HL-60/S4 treated with phorbol 12-myristate 13-acetate at 8.2 ng/mL for 4 days and 3 days (cell line): ENCODE data around the gene SYNJ1.
"Not testable (repeated sequence)": the region's sequence is repeated elsewhere in the genome, so short reads cannot be mapped to it uniquely, and the experiment has no call there.

ENCODE experiments used
- in situ Hi-C: fragments of 300-500 bp; cut with MboI; formaldehyde crosslinking; loops from 2 replicates; pipeline ENCODE4 v1.15.0; 2022; ENCODE audit warnings: low sequenced_read_pairs

SYNJ1 gene

DNA sequence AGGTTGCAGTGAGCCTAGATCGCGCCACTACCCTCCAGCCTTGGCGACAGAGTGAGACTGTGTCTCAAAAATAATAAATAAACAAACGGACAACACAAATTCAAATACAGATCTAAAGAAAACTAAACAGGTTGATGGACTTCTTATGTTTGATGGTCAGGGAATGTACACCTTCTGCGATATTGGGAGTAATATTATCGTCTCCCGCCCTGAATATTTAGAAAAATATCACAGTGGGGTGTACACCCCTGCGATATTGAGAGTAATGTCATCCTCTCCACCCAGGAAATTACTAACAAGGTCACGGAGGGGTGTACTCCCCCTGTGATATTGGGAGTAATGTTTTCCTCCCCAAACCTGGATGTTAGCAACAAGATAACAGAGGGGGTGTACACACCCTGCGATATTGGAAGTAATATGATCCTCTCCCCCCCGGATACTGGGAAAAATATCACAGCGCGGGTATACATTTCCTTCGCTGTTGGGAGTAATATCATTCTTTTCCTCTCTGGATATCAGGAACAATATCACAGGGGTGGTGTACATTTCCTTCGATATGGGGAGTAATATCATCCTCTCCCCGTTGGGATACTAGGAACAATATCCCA is 114.3 kb downstream of the SYNJ1 start:
- in situ Hi-C loops: no loop called here

DNA sequence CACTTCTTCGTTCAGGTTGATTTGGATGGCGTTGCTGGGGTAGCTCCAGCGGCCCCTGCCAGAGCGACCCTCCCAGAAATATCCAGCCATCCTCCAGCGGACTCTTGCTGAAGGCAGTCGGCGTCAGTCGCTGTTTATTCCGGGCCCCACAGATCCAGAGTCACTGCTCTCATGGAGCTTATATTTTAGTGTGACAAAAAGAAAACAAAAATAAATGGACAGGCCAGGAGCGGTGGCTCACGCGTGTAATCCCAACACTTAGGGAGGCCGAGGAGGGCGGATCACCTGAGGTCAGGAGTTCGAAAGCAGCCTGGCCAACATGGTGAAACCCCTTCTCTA is 114.8 kb downstream of the SYNJ1 start:
- in situ Hi-C loops: no loop called here

DNA sequence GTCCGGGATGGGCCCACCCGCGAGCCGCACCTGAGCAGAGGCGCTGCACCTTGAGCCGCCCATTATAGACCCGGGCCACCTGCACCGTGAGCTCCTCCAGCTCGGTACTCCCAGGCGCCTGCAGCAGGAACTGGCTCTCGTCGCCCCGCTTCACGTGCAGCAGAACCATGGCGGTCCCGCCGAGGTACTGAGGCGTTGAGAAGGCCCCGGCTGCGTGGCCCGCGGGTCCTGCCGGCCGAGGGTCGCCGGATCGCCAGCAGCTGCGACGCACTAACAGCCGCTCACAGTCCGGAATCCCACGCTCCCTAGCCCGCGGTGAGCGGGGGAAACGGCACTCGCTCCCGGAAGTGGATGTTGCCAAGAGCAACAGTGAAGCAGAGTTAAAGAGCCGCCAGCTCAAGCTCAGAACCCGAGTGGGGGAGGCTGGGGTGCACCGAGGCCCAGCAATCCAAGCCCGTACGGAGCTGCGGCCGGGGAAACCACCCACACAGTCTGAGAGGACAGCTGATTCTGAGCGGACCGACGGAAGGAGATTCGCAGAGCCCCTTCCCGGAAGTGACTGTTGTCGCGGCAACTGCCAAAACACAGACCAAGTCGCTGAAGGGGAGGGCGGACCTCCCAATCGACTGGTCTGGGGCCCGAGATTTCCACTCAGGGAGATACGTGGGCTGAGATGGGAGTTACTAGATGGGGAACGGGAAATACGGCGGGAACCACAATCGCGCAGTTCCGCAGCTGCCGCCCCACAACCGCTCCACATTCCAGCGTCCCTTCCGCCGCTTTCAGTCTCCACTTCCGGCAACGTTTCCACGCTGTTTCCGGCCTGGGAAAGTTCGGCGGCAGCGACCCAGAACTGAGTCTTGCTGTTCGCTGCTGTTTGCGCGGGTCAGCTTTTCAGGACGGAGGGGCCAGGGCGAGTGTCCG is 115.5 kb downstream of the SYNJ1 start, which contains the start of gene CFAP298:
TSS of gene CFAP298 (minus strand) at position 303 of the 924 bp plus-strand sequence. CDS start at position 169, 134 bp downstream.
- in situ Hi-C loops: no loop called here

DNA sequence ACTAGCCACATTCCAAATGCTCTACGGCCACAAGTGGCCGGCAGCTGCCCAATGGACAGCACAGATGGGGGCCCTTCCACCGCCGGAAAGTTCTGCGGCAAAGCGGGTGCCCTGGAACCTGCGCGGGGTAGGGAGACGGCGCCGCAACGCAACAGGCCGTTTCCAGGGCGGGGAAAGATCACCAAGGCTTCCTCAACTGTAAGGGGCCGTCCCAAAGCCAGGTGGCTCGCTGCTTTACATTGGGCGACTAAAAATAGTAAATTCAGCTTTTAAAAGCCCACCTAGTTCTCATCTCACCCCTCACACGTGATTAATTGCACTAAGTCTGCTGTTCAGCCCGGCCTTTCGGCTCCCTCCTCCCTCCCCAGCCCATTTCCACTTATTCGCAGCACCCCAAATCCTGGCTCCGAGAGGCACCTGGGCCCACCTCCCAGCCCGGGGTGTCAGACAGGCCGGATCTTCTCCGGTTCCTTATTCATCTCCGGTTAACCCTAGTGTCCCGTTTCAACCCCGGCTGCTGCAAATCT is 116.3 kb downstream of the SYNJ1 start:
- in situ Hi-C loops: no loop called here

DNA sequence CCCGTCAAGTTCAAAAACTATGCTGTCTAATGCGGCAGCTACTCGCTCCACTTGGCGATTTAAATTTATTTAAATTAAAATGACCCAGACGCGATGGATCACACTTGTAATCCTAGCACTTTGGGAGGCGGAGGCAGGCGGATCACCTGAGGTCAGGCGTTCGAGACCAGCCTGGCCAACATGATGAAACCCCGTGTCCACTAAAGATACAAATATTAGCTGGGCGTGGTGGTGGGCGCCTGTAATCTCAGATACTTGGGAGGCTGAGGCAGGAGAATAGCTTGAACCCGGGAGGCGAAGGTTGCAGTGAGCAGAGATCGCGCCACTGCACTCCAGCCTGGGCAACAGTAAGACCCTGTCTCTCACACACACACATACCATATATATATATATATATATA is 116.9 kb downstream of the SYNJ1 start:
- in situ Hi-C loops: not testable (repeated sequence)

DNA sequence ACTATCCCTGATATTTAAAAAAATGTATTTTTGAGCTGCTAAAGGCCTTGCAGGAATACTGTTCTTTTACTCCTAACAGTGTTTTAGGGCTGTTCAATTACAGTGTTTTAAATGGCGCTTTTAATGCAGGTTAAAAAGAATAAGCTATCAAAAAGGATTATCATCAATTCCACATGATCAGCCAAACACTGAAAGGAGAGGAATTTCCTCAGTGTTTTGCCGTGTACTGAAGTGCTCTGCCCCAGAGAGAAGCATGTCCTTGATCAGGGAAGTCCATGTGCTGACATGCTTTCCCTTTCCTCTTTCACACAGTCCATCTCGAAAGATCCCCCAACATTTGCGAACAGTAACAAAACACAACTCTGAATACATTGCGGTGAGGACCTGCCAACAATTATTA is 119.0 kb downstream of the SYNJ1 start:
- in situ Hi-C loops: no loop called here

DNA sequence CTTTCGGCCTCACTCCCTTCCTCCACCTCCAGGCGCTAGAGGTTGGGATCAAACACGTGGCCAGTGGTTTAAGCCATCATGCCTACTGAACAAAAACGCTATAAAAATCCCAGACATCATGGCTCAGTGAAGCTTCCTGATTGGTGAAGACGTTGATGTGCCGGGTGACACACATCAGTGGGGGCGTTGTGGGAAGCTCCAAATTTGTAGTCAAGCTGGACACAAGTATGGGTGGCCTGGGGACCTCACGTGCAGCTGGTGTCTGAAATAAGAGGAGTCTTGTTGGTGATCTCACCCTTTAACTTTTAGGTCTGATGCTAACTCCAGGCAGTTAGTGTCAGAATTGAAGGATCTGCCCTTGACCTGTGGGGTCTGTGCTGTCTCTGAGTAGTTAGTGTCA is 122.3 kb downstream of the SYNJ1 start:
- in situ Hi-C loops: no loop called here

DNA sequence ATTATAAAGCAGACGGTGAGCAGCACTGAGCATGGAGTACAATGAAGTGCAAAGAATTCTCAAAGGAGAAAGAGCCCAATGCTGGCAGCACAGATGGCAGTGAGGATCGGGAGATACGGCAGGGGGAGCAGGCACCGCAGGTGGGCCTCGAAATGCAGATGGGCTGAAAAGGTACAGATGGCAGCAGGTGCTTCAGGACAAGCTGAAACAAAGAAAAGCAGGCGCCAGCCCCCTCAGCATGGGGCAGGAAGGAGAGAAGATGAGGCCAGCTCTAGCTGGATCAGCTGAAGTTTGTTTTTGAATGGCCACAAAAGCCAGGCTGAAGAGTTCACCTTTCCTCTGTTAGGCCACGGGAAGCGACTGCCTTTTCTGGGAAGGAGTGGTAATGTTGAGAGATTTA is 123.3 kb downstream of the SYNJ1 start:
- in situ Hi-C loops: no loop called here

DNA sequence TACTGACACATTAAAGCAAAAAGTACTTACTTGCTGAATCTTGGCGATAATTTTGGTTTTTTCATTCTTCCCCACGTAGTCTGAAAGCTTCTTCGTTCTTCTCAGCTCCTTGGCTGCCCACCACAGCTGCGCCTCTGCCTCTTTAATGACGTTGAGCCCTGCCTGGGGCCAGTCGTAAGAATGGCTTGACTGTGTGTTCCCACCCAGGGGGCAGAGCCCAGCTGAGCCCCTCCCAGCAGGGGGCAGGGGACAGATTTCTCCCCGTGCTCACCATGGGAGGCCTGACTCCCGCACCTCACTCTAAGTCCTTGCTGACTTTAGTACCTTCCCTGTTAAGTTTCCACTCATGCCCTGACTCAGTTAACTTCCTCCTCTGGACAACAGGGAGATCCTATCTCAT is 124.7 kb downstream of the SYNJ1 start:
- in situ Hi-C loops: no loop called here

DNA sequence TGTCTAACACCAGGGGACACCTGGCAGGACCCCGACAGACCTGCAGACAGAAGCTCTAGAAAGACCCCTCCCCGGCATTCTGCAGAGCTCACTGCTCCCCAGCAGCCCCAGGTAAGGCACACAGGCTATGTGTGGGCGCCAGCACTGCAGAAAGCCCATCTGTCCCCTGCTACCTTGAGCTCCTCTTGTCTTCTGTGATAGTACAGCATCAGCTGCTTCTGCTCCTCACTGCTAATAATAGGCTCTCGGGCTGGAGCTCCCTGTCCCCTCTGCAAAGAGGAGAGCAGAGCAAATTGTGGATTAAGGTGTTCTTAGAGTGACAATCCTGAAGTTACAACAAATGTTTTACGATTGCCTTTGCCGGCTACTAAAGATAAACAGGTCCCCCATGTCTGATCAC is 125.7 kb downstream of the SYNJ1 start:
- in situ Hi-C loops: no loop called here

DNA sequence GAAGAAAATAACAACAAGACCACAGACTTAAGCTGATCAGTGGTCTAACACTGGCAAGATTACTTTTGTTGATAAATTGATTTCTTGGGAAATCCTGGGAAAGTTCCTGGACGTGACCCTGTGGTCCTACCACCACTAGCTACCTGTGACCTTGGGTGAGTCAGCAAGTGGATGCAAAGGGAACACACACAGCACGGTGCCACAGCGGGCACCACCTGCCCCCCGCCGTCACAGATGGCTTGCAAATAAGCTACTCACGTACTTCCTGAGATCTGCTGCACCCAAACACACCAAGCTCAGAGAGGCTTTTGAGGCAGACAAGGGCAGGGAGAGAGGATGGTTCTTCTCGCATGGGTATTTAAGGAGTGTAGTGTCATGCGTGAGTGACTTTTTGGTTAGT is 128.3 kb downstream of the SYNJ1 start:
- in situ Hi-C loops: loop anchor here (25.0 kb wide), 1 partner anchor 187 kb away; the partner anchor contains the start of gene EVA1C

DNA sequence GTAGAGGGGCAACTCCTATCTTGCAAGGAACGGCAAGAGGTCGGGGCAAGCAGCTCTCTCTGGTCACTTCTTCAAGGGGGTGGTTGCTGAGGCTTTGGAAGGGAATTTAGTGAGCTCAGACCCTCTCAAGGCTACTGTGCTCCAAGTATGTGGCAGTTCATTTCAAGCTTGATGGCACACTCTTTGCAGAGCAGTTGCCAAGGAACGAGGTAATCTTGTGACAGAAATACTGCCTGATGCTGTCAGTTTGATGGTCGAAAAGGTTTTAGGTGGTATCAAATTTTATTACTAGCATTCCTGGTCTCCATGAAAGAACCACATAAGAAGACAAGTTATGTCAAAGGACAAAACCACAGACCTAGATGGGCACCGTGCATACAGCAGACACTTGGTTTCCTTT is 128.7 kb downstream of the SYNJ1 start:
- in situ Hi-C loops: loop anchor here (25.0 kb wide), 1 partner anchor 187 kb away; the partner anchor contains the start of gene EVA1C

DNA sequence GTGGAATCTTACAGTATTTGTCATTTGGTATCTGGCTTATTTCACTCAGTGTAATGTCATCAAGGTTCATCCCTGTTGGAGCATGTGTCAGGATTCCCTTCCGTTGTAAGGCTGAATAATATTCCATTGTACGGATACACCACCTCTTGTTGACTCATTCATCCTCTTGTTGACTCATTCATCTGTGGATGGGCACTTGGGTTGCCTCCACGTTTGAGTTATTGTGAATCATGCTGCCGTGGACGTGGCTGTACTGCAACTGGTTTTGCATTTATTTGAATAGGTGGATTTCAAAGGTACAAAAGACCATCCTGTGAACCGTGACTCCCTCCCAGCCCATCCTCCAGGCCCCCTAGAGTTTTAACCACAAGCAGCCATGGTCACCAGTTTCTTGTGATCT is 130.6 kb downstream of the SYNJ1 start:
- in situ Hi-C loops: loop anchor here (25.0 kb wide), 1 partner anchor 185 kb away; the partner anchor contains the start of gene EVA1C

DNA sequence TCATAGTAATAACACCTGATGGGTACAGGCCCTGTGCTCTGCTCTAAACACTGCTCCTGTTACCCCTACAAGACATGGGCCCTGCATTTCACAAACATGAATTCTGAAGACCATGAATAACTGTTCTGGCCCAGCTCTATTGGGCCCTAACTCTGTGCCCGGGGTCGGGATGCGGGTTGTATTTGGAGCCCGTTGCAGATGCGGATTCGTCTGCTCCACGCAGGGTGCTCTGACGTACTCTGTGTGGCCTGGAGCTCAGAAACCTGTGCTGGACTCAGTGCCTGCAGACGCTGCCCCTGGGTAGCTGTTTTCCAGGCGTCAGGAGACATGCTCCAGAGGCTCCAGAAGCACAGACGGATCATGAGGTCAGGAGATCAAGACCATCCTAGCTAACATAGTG is 132.4 kb downstream of the SYNJ1 start:
- in situ Hi-C loops: loop anchor here (25.0 kb wide), 1 partner anchor 183 kb away; the partner anchor contains the start of gene EVA1C

DNA sequence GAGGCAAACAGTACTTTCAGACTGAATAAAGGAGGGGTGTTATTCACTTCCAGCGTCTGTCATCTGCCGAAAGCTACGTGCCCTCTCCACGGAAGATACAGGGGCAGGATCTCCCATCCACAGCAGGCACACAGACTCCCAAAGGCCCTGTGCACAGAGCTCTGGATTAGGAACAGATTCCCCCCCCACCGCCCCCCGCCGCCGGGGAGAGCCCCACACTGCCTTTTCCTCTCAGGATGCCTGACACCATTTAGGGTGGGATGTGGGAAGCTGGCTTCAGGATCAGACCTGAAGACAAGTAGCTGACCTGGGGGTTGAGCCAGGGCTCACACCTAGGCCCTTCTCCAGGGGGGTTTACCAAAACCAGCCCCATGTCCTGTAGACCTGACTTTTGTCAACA is 134.1 kb downstream of the SYNJ1 start:
- in situ Hi-C loops: loop anchor here (25.0 kb wide), 1 partner anchor 181 kb away; the partner anchor contains the start of gene EVA1C

DNA sequence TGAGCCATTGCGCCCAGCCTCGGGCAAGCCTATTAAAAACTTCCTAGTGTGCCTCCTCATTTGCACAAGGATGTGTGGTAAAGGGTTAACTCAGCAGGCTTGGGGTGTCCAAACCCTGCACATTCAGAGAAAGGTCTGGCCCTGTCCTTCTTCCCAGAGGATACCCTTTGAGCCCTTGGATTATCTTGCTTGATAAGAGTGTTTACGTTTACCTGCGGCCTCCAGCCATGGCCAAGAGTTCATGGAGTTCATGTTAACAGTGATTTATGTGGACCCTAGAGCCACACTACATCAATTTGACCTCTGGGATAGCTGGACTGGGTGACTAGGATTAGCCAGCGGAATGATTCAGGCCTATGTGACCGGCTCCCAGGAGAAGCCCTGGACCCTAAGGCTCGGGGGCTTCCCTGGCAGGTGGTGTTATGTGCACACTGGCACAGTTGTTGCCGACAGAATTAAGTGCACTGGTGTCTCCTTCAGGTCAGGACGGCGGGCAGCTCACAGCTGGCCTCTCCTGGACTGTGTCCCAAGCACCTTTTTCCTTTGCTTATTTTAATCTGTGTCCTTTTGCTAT is 134.8 kb downstream of the SYNJ1 start:
- in situ Hi-C loops: loop anchor here (25.0 kb wide), 1 partner anchor 181 kb away; the partner anchor contains the start of gene EVA1C

DNA sequence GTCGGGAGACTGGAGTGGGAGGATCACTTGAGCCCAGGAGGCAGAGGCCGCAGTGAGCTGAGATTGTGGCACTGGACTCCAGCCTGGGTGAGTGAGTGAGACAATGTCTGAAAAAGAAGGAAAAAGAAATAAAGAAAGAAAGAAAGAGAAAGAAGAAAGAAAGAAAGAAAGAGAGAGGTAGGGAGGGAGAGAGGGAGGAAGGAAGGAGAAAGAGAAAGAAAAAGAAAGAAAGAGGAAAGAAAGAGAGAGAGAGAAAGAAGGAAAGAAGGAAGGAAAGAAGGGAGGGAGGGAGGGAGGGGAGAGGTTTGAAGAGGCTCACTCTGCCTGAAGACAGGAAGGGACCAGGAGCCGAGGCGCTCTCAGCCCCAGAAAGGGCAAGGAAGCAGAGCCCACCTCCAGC is 137.7 kb downstream of the SYNJ1 start:
- in situ Hi-C loops: loop anchor here (25.0 kb wide), 1 partner anchor 178 kb away; the partner anchor contains the start of gene EVA1C

DNA sequence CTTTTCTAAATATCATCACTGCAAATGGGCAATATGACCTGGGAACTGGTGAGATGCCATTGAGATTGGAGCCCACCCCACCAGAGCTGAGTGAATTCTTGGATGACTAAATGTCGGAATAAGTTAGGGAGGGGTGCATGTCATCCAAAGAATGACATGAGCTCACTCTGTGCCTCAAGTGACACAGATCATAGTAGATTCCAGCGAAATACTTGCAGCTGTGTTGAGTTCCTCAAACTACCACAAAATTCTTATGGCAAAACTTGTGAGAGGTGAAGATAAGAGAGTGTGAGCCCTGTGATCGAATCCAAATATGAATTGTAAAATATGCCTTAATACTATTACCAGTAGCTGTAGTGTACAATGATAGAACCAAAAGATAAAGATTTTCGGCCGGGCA is 140.2 kb downstream of the SYNJ1 start:
- in situ Hi-C loops: loop anchor here (25.0 kb wide), 1 partner anchor 175 kb away; the partner anchor contains the start of gene EVA1C

DNA sequence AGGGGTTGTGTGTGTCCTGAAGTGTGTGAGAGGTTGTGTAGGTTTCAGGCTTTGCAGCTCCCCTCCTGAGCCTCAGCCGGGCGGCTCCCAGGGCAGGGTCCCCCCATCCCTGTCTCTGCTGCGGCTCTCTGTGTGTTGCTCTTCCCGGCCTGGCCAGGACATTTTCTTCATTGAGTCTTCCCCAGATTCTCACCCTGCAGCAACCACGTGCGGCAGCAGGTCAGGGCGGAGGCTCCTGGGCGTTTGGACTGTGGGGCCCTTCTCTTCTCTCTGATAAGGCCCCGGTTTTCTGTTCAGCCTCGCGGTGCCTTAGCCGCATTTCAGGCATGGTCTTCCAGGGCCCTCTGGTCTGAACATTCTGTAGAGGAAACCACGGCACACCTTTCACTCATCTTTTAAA is 140.7 kb downstream of the SYNJ1 start:
- in situ Hi-C loops: loop anchor here (25.0 kb wide), 1 partner anchor 175 kb away; the partner anchor contains the start of gene EVA1C

DNA sequence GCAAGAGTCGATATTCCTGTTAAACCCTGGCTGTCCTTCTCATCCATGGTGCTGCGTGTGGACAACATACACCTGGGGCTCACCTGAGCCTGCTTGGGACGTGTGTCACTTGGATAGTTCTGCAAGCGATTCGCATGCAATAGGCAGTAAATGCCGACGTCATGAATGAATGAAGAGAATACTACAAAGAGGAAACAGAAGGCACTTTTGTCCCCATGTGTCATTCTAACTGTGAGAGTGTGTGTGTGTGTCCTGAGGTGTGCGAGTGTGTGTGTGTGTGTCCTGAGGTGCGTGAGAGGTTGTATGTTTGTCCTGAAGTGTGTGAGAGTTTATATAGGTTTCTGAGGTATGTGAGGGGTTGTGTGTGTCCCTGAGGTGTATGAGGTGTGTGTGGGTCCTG is 141.8 kb downstream of the SYNJ1 start:
- in situ Hi-C loops: loop anchor here (25.0 kb wide), 1 partner anchor 174 kb away; the partner anchor contains the start of gene EVA1C
